NCI-H1694 (cell line): ENCODE data around the gene B4GALNT1.

Source experiments
- DNase-seq: peaks from one replicate; lab custom pipeline; 2025; lab: John Stamatoyannopoulos, UW

B4GALNT1 gene

DNA sequence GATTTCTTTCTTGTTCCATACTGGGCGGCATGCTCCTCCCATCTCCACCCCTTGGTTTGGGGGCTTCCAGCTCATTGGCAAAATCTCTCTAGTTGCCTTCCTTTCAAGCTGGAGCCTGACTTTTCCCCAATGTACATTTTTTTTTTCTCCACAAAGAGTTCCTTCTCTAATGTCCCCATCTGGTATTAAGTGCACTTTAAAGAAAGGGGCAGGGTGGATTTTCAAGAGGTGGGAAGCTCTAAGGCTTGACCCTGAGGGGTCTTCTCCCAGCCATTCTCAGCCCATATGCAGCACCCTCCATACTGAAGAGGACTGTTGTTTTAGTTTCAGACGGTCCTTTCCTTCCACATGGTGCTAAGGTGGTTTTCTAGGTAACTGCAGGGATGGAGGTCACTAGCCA lies 47.8 kb downstream of the B4GALNT1 start:
- DNase-seq: no peak

DNA sequence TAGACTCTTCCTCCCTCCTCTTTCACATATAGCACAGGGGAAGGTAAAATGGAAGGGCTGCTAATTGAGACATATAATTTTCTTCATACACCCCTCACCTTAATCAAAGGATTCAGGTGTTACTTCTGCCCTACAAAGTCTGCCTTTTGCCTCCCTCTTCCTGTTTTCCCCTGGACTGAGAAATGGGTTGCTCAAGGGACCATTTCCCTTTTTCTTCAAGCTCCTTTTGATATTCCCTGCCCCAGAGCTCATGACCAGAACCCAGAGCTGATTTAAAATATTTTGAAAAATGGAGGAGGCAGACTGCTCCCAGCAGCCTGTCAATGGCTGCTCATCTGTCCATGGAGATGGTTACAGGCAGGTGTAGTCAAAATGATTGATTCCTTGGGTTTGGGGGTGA lies 48.3 kb downstream of the B4GALNT1 start:
- no peak for DNase-seq

DNA sequence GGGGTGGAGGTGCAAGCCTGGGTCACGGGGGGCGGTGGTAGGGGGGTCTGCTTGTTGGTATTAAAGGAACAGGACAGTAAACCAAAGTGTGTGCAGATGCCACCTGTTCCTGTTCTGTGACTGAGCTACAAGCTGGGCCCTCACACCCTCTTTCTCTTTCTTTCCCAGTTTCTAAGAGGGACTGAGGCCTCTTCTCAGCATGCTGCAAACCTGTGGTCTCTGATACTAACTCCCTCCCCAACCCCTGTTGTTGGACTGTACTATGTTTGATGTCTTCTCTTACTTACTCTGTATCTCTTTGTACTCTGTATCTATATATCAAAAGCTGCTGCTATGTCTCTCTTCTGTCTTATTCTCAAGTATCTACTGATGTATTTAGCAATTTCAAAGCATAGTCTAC lies 49.0 kb downstream of the B4GALNT1 start:
- no peak for DNase-seq

DNA sequence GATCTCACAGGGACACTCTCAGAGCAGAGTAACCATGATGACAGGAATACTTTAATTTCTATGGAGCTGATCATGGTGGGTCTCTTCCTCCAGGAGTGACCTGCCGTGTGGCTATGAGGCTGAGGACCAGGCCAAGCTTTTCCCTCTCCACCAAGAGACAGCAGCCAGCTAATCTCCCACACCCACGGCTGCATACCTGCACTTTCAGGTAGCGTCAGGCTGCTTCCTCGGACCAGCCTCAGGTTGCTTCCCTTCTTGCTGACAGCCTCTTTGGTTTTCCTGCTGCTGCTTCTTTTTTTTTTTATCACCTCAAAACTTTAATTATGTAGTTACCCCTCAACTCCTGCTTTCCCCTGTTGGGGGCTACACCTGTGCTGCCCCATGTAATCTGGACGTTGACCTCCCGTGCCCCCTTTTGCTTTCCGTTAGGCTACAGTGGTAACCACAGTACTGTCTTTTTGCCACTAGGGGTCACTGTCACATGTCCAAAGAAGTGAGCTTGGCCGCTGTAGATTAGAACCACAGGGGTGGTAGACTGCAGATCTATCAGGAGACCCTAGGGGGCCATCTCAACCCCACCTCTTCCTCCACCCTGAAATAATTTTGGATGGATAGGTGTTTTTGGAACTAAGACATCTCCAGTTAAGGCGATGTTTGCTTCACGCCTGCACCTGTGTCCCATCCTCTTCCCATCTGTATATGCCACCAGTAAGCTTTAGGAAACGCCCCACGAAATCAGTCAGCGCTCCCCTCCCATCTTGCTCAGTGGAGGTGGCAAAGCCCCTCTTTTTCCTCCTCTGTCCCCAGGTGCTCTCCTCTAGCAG lies 49.8 kb downstream of the B4GALNT1 start:
- DNase-seq: peak; percentile 85

DNA sequence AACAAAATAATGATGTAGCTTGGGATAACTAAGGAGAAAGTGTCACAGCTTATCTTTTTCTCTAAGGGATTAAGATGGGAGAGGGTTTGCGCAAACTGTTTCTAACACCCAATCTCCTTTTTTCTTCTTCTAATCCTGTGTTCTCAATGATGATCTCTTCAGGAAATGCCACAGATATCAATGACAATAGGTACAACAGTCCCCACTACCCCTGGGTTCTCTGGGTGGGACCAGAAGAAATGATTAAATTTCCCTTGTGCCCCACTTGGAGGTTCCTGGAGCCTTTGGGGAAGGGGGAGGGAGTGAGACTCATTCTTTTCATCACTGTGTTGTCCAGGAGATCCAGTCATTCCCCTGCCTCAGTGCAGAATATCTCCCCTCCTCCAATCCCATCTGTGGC lies 50.6 kb downstream of the B4GALNT1 start:
- no peak for DNase-seq

DNA sequence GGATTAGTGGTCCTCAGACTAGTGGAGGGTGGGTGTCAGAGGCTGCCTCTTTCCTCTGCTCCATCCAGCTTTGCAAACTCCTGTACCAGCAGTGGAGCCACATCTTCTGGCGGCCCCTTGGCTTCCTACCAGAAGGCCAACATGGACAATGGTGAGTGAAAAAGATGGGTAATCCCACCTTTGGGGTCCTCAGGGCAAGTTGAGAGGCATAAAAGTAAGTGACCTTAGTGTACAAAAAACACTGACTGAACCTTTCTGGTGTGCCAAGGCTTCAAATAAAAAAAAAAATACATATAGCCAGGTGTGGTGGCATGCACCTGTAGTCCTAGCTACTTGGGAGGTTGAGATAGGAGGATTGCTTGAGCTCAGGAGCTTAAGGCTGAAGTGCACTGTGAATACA lies 51.2 kb downstream of the B4GALNT1 start:
- DNase-seq: no peak

DNA sequence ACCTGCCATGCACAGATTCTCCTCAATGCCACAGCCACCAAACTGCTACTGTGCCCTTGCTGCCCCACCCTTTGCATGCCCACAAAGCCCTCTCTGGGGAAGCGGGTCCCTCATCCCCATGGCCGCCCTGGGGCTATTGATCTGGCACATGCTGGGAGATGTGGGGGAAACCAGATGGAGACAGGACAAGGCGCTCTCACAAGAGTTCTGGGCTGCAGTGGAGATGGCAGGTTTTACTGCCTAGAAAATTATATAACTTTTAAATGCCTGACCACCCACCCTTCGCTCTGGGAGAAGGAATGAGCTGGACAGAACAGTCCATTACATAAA lies 52.6 kb downstream of the B4GALNT1 start:
- DNase-seq: no peak

DNA sequence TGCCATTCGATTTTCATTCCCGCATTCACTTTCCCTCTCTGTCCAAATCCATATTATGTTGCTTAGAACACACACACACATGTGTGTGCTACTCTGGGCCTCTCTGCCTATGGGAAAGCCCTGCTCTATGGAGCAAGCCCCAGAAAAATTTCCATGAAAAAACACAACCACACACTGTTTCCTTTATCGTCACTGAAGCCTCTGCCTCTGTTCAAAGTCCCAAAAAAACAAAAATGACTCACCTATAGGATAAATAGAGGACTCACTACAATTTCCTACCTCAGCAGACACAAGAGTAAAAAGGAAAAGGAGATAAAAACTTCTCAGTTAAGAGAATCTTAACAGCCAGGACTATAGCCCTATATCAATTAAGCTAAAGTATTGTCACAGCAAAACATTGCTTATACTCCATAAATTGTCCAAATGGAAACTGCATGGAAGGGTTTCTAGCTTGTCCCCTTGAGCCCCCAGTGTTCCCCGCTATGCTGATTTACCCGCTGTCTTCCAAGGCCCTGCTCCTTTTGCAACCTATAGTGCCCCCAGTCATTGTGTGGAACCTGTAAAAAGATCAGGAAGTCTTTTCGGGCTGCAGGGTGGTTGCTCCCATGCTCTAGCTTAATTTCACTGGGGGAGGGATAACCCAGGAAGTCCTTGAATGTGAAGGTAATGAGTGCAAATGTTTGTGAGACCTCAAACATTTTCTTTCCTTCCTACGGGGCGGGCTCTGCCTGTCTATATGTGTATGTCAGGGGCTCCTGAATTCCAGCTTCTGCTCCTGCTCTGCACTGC lies 53.1 kb downstream of the B4GALNT1 start:
- DNase-seq: no peak

DNA sequence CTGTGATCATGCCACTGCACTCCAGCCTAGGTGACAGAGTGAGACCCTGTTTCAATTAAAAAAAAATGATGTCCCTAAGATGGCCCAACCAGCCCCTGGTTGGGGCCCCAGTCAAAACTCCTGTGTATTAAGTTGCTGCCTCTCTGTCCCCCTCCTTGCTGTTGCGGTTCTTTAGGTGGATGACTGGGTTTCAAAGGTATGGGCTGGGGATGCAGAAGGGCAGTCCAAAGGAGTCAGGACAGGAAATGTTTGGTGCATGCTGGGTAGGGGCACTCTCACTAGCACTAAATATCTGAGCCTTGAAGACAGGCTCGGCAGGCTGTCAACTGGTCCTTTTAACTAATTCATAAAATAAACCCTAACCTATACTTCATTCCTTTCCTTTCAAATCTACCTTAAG lies 54.0 kb downstream of the B4GALNT1 start:
- no peak for DNase-seq

DNA sequence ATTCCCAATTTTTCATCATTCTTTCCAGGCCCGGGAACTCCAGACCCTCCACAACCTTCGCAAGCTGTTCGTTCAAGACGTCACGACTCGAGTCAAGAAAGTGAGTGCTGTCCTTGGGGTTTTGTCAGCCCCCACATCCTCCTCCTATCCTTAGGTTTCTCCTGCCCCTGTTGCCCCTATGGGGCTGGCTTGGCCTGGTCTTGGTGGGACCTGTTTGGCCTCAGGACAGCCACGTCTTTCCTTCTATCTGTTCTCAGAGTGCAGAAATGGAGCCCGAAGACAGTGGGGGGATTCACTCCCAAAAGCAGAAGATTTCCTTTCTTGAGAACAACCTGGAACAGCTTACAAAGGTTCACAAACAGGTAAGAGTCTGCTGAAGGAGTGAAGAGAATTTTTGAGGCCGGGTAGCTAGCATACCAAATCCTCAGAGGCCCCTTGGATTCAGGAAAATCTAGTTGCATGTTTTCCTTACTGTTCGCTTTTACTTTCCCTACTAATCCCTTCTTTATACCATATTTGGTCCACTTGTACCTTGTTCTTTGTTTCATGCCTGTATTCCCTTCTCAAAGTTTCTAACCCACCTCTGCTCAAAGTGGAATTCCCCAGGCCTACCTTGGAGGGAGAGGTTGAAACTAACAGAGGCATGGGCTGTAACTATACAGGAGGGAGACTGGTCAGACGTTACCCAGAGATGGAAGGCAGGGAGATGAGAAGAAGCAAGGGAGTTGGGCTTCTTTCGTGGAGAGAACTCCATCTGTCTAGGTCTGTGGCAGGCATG lies 54.8 kb downstream of the B4GALNT1 start:
- no peak for DNase-seq

DNA sequence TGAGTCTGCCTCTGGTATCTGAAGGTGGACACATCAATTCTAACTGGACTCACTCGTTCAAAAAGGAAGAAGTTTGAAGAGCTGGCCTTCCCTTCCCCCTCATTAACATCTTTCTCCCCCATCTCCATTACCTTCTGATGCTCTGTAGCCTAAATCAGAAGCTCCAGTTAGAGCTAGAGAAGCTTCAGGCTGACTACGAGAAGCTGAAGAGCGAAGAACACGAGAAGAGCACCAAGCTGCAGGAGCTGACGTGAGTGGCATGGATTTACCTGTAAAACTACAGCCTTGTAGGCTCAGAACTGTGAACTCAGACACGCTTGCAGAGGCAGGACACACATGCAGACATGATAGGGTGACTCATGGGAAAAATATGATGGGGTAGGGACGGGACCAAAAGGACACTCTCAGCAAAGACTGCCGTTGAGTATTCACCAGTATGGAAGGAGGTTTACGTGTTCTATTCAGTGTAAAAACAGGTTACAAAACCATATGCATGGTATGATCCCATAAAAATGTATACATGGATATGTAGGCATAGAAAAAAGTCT lies 56.3 kb downstream of the B4GALNT1 start:
- DNase-seq: no peak
